ENCODE data around the gene ZNF423.

ZNF423 gene

GRCh38 chr16:49528060-49528865, 327.6 kb downstream of the ZNF423 start:
- H3K4me2 ChIP-seq (ENCODE audit: low read length) = no peak overlapping the region
- peaks cover 10% of the 10 kb centered on the region for H3K4me1 ChIP-seq
- H2AFZ ChIP-seq = no peak overlapping the region
- no peak overlapping the region for H3K9ac ChIP-seq
- H3K4me3 ChIP-seq (ENCODE audit: low read depth, low read length) = no peak overlapping the region
- no peaks in the 10 kb centered on the region for H3K36me3 ChIP-seq (ENCODE audit: control insufficient read depth, insufficient read depth, low read length)
- no peaks in the 10 kb centered on the region for H3K79me2 ChIP-seq
- no peaks in the 10 kb centered on the region for H3K27me3 ChIP-seq (ENCODE audit: control insufficient read depth, insufficient read depth, low read length)
- H3K9me3 ChIP-seq (ENCODE audit: control insufficient read depth, low read length) = no peaks in the 10 kb centered on the region
- TF ChIP-seq, protein P1, sequence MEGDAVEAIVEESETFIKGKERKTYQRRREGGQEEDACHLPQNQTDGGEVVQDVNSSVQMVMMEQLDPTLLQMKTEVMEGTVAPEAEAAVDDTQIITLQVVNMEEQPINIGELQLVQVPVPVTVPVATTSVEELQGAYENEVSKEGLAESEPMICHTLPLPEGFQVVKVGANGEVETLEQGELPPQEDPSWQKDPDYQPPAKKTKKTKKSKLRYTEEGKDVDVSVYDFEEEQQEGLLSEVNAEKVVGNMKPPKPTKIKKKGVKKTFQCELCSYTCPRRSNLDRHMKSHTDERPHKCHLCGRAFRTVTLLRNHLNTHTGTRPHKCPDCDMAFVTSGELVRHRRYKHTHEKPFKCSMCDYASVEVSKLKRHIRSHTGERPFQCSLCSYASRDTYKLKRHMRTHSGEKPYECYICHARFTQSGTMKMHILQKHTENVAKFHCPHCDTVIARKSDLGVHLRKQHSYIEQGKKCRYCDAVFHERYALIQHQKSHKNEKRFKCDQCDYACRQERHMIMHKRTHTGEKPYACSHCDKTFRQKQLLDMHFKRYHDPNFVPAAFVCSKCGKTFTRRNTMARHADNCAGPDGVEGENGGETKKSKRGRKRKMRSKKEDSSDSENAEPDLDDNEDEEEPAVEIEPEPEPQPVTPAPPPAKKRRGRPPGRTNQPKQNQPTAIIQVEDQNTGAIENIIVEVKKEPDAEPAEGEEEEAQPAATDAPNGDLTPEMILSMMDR (IDR thresholded peaks at IDR 0.05) = no peak
- H3K27ac ChIP-seq = no peak overlapping the region

DNA sequence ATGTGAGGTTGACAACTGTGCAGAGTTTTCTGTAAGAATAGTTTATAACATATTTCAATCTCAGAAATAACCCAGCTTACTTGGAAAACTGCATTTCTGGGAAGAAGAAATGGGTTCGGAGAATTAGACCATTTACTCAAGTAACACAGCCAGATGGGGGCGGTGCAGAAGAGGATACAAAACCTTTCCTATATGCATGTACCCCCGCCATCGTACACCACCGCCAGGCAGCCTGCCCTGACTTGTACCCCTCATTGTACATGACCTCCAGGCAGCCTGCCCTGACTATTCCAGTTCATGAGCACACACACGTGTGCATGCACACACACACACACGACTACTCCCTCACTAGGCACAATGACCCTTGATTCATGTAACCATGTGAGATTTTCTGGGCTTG, 328.3 kb downstream of the ZNF423 start:
- no peaks in the 10 kb centered on the region for H3K27me3 ChIP-seq (ENCODE audit: control insufficient read depth, insufficient read depth, low read length)
- TF ChIP-seq, protein P1 (IDR thresholded peaks at IDR 0.05) = no peak
- H3K36me3 ChIP-seq (ENCODE audit: control insufficient read depth, insufficient read depth, low read length) = no peaks in the 10 kb centered on the region
- no peak overlapping the region for H2AFZ ChIP-seq
- H3K4me3 ChIP-seq (ENCODE audit: low read depth, low read length) = no peak overlapping the region
- no peaks in the 10 kb centered on the region for H3K79me2 ChIP-seq
- H3K9me3 ChIP-seq (ENCODE audit: control insufficient read depth, low read length) = no peaks in the 10 kb centered on the region
- no peak overlapping the region for H3K9ac ChIP-seq
- H3K27ac ChIP-seq = no peak overlapping the region
- H3K4me1 ChIP-seq = peaks cover 6% of the 10 kb centered on the region
- no peak overlapping the region for H3K4me2 ChIP-seq (ENCODE audit: low read length)

- TF ChIP-seq, protein P1 (IDR thresholded peaks at IDR 0.05) = no peak
- H3K4me2 ChIP-seq (ENCODE audit: low read length) = no peak overlapping the region
- H3K4me3 ChIP-seq (ENCODE audit: low read depth, low read length) = no peak overlapping the region
- no peaks in the 10 kb centered on the region for H3K36me3 ChIP-seq (ENCODE audit: control insufficient read depth, insufficient read depth, low read length)
- no peaks in the 10 kb centered on the region for H3K9me3 ChIP-seq (ENCODE audit: control insufficient read depth, low read length)
- H3K4me1 ChIP-seq = no peaks in the 10 kb centered on the region
- H2AFZ ChIP-seq = no peak overlapping the region
- H3K79me2 ChIP-seq = no peaks in the 10 kb centered on the region
- no peak overlapping the region for H3K27ac ChIP-seq
- no peaks in the 10 kb centered on the region for H3K27me3 ChIP-seq (ENCODE audit: control insufficient read depth, insufficient read depth, low read length)
- no peak overlapping the region for H3K9ac ChIP-seq
Observed at GRCh38 chr16:49526860-49527365, 329.0 kb downstream of the ZNF423 start.

GRCh38 chr16:49524947-49525315, 331.0 kb downstream of the ZNF423 start:
- no peaks in the 10 kb centered on the region for H3K27me3 ChIP-seq (ENCODE audit: control insufficient read depth, insufficient read depth, low read length)
- H3K4me3 ChIP-seq (ENCODE audit: low read depth, low read length) = no peak overlapping the region
- no peak overlapping the region for H3K9ac ChIP-seq
- no peak overlapping the region for H2AFZ ChIP-seq
- H3K4me1 ChIP-seq = no peaks in the 10 kb centered on the region
- H3K79me2 ChIP-seq = no peaks in the 10 kb centered on the region
- no peak overlapping the region for H3K27ac ChIP-seq
- TF ChIP-seq, protein P1 (IDR thresholded peaks at IDR 0.05) = no peak
- no peak overlapping the region for H3K4me2 ChIP-seq (ENCODE audit: low read length)
- no peaks in the 10 kb centered on the region for H3K9me3 ChIP-seq (ENCODE audit: control insufficient read depth, low read length)
- H3K36me3 ChIP-seq (ENCODE audit: control insufficient read depth, insufficient read depth, low read length) = no peaks in the 10 kb centered on the region
